Measurements from ENCODE around the gene XYLB.

DNA sequence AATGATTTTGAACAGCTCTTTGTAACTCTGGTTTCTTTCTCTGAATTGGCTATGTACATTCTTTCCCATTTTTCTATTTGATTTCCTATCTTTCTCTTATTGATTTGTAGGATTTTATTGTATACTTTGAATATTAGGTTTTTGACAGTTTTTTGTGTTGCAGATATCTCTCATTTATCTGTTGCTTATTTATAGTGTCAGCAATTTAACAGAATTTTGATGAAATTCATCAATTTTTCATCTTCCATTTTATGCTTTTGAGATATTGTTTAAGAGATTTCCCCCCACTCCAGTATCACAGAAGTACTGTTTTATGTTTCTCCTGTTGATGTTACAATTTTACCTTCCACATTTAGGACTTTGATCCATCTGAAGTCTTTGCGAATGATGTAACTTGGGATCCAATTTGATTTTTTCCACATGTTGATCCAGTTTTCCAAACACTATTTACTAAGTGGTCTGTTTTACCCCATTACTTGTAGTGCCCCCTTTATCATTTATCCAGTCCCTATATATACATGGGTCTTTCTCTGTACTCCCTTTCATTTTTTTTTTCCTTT, 46.1 kb downstream of the XYLB start:
- TF ChIP-seq POLR2AphosphoS5 (IDR thresholded peaks at IDR 0.05; ENCODE audit: low read depth, low read length) (no peak), SIN3A (IDR thresholded peaks at IDR 0.05; ENCODE audit: borderline replicate concordance, insufficient read depth, low read length) (no peak), TAF1 (IDR thresholded peaks at IDR 0.05; ENCODE audit: borderline replicate concordance, insufficient read depth, low read length) (no peak)
- TF ChIP-seq, protein P1, sequence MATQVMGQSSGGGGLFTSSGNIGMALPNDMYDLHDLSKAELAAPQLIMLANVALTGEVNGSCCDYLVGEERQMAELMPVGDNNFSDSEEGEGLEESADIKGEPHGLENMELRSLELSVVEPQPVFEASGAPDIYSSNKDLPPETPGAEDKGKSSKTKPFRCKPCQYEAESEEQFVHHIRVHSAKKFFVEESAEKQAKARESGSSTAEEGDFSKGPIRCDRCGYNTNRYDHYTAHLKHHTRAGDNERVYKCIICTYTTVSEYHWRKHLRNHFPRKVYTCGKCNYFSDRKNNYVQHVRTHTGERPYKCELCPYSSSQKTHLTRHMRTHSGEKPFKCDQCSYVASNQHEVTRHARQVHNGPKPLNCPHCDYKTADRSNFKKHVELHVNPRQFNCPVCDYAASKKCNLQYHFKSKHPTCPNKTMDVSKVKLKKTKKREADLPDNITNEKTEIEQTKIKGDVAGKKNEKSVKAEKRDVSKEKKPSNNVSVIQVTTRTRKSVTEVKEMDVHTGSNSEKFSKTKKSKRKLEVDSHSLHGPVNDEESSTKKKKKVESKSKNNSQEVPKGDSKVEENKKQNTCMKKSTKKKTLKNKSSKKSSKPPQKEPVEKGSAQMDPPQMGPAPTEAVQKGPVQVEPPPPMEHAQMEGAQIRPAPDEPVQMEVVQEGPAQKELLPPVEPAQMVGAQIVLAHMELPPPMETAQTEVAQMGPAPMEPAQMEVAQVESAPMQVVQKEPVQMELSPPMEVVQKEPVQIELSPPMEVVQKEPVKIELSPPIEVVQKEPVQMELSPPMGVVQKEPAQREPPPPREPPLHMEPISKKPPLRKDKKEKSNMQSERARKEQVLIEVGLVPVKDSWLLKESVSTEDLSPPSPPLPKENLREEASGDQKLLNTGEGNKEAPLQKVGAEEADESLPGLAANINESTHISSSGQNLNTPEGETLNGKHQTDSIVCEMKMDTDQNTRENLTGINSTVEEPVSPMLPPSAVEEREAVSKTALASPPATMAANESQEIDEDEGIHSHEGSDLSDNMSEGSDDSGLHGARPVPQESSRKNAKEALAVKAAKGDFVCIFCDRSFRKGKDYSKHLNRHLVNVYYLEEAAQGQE (IDR thresholded peaks at IDR 0.05; ENCODE audit: insufficient read depth in 1 of 2, low read depth in 2 of 2, low read length in 2 of 2) = no peak
